Measurements from ENCODE around the gene UBE2V1.
A peak's percentile ranks its signal among the peaks of the same experiment; 100 is the strongest.
"Not testable (repeated sequence)": the region's sequence is repeated elsewhere in the genome, so short reads cannot be mapped to it uniquely, and the experiment has no call there.

UBE2V1 gene

GRCh38 chr20:50107796-50108331 is 5.1 kb downstream of the UBE2V1 start:
- no peak overlapping the region for H3K4me3 ChIP-seq (replicated peaks; ENCODE audit: low read depth, low read length)
- no peak for TF ChIP-seq CTCF (IDR thresholded peaks at IDR 0.05; ENCODE audit: low read length, missing control alignments)
- no peak for DNase-seq (ENCODE audit: low read depth)

GRCh38 chr20:50107086-50107660 is 5.8 kb downstream of the UBE2V1 start:
- TF ChIP-seq CTCF (IDR thresholded peaks at IDR 0.05; ENCODE audit: low read length, missing control alignments) = no peak
- no peak for DNase-seq (ENCODE audit: low read depth)
- H3K4me3 ChIP-seq (replicated peaks; ENCODE audit: low read depth, low read length) = no peak overlapping the region

GRCh38 chr20:50106669-50107068 is 6.3 kb downstream of the UBE2V1 start:
- H3K4me3 ChIP-seq (replicated peaks; ENCODE audit: low read depth, low read length); DNase-seq (ENCODE audit: low read depth): not testable (repeated sequence)

- not testable (repeated sequence) for H3K4me3 ChIP-seq (replicated peaks; ENCODE audit: low read depth, low read length)
- peak; percentile 74 for DNase-seq (ENCODE audit: low read depth)
Measured at GRCh38 chr20:50103464-50104107, 9.4 kb downstream of the UBE2V1 start.

- not testable (repeated sequence) for H3K4me3 ChIP-seq (replicated peaks; ENCODE audit: low read depth, low read length); DNase-seq (ENCODE audit: low read depth)
Measured at GRCh38 chr20:50102551-50102950, 10.4 kb downstream of the UBE2V1 start.

- no peak overlapping the region for H3K4me3 ChIP-seq (replicated peaks; ENCODE audit: low read depth, low read length)
- no peak for TF ChIP-seq CTCF (IDR thresholded peaks at IDR 0.05; ENCODE audit: low read length, missing control alignments)
- no peak for DNase-seq (ENCODE audit: low read depth)
Measured at GRCh38 chr20:50101887-50102286, 11.1 kb downstream of the UBE2V1 start.

- DNase-seq (ENCODE audit: low read depth) = no peak
- TF ChIP-seq CTCF (IDR thresholded peaks at IDR 0.05; ENCODE audit: low read length, missing control alignments) = no peak
- no peak overlapping the region for H3K4me3 ChIP-seq (replicated peaks; ENCODE audit: low read depth, low read length)
Measured at GRCh38 chr20:50101281-50101680, 11.7 kb downstream of the UBE2V1 start.

- TF ChIP-seq CTCF (IDR thresholded peaks at IDR 0.05; ENCODE audit: low read length, missing control alignments) = no peak
- H3K4me3 ChIP-seq (replicated peaks; ENCODE audit: low read depth, low read length) = no peak overlapping the region
- DNase-seq (ENCODE audit: low read depth) = no peak
Measured at GRCh38 chr20:50100552-50100951, 12.4 kb downstream of the UBE2V1 start.

Measured in fibroblast of pulmonary artery (primary cell).